Left renal cortex interstitium (tissue), 4 donors: ENCODE results near the gene C19orf81. TPM values are rescaled to one million over a fixed set of nuclear protein-coding genes. Genes with fewer than 3 reads are reported as not detected.
"Not testable (repeated sequence)": the region's sequence is repeated elsewhere in the genome, so short reads cannot be mapped to it uniquely, and the experiment has no call there.

Source experiments
- DNase-seq, 4 donors: peaks; one replicate each; pipeline ENCODE4 v3.0.0-alpha.2; 2013; ENCODE audit warnings: low read depth in 4 of 4, low spot score in 2 of 4, missing footprints in 1 of 4
- polyA plus RNA-seq, 4 donors: library from polyadenylated mRNA; unstranded; fragments of 120-200 nt; gene quantifications; one replicate each; pipeline ENCODE4 v1.2.1, GENCODE V29; 2013; ENCODE audit not compliant: insufficient read length in 4 of 4

The C19orf81 gene
- polyA plus RNA-seq: 1 to 10 TPM; 1.3 to 5.1 (median 3.4) TPM

- DNase-seq: no peak
These were observed at the start of gene C19orf81 for GRCh38 chr19:50649433-50650391. TSS of gene C19orf81 (plus strand) at chr19:50649445. CDS start at chr19:50649445, 0 bp downstream.

DNA sequence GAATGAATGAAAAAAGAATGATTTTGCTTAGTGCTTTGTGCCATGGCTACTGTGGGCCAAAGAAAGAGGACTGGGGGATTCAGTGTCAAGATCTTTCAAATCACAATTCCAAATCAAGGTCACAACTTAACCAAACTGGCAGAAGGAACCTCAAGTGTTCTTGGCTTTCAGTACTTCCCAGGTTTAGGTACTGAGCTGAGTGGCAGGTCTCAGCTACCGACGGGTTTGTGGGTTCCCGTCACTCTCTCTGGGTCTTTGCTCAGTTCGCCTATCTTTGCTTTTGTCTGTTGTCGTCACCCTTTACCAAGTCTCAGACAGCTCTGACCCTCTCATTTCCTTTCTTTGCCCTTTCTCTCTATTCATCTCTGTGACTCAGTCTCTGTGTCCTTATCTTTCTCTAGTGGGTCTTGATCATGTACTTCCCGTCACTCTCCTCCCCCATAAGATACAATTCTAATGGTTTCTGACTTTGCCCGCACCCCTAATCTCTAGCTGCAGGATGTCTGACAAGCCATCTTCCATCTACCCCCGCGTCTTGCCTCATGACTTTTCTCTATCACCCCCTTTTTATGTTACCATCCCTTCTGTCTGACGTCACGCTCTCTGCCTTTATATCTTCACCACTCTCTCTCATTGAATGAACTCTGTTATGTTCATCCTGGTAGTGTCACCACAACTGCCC, 47.7 kb upstream of the C19orf81 start:
- DNase-seq: no peak

- no peak for DNase-seq
These were observed 47.2 kb upstream of the C19orf81 start for GRCh38 chr19:50602089-50602422.

- DNase-seq: no peak
These were observed 46.7 kb upstream of the C19orf81 start for GRCh38 chr19:50602496-50602895.

DNA sequence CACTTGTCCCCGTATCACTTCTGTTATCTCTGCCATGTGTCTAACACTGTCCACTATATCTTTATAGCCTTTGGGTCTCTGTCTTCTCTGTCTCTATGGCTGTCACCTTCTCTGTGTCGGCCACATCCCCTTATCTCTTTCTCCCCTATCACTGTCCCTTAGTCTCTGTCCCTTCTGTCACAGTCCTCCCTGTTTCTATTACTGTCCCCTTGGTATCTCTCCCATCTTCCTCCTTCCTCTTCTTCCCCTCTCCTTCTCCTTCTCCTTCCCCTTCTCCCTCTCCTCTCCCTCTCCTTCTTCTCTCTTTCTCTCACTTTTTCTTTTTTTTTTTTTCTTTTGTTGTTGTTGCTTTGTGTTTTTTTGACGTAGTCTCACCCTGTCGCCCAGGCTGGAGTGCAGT, 46.3 kb upstream of the C19orf81 start:
- DNase-seq: no peak

DNA sequence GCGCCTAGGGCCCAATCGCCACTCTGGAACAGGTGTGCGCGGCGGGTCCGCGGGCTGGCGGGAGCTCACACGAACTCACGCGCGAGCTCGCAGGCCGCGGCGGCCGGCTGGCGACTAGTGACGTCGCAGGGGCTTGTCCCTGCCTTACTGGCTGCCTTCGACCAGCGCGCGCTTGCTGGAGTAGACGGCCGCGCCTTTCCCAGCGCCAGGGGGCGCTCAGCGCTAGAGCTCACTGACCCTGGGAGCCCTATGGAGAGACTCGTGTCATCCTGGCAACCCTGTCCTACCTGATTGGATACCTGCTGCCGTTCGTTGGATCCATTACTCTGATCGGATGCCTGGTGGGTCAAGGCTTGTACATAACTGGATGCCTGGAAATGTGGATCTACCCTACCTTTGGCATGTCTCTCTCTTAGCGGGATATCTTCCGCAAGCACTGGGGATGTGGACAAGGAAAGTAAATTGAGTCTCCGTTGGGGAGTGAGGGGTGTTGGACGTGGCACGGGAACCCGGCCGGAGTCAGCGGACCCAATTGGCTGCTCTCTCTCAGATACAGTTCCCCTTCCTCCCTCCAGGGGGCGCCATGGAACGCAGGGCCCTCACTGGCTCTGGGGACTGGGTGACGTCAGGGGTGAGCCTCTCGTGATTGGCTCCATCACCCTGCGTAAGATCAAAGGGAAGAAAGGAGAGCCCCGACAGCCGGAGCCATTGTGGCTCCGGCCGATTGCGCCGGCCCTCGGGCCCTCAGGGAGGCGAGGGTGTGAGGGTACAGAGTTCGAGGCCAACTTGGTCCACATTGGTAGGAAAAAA, 44.8 kb upstream of the C19orf81 start:
- not testable (repeated sequence) for DNase-seq

DNA sequence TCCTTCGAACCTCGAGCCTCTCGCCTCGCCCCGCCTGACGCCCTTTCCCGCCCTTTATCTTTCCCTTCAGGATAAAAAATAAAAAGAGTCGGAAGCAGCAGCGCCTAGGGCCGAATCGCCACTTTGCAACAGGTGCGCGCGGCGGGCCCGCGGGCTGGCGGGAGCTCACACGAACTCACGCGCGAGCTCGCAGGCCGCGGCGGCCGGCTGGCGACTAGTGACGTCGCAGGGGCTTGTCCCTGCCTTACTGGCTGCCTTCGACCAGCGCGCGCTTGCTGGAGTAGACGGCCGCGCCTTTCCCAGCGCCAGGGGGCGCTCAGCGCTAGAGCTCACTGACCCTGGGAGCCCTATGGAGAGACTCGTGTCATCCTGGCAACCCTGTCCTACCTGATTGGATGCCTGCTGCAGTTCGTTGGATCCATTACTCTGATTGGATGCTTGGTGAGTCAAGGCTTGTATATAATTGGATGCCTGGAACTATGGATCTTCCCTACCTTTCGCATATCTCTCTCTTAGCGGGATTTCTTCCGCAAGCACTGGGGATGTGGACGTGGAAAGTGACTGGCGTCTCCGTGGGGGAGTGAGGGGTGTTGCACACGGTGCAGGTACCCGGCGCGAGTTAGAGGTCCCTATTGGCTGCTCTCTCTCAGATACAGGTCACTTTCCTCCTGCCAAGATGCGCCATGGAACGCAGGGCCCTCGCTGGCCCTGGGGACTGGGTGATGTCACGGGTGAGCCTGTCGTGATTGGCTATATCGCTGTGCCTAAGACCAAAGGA, 43.0 kb upstream of the C19orf81 start:
- DNase-seq: not testable (repeated sequence)

GRCh38 chr19:50607388-50607787, 41.9 kb upstream of the C19orf81 start:
- no peak for DNase-seq

GRCh38 chr19:50607874-50608785, 41.1 kb upstream of the C19orf81 start:
- DNase-seq: peak; percentile 52 to 86 (median 74)

DNA sequence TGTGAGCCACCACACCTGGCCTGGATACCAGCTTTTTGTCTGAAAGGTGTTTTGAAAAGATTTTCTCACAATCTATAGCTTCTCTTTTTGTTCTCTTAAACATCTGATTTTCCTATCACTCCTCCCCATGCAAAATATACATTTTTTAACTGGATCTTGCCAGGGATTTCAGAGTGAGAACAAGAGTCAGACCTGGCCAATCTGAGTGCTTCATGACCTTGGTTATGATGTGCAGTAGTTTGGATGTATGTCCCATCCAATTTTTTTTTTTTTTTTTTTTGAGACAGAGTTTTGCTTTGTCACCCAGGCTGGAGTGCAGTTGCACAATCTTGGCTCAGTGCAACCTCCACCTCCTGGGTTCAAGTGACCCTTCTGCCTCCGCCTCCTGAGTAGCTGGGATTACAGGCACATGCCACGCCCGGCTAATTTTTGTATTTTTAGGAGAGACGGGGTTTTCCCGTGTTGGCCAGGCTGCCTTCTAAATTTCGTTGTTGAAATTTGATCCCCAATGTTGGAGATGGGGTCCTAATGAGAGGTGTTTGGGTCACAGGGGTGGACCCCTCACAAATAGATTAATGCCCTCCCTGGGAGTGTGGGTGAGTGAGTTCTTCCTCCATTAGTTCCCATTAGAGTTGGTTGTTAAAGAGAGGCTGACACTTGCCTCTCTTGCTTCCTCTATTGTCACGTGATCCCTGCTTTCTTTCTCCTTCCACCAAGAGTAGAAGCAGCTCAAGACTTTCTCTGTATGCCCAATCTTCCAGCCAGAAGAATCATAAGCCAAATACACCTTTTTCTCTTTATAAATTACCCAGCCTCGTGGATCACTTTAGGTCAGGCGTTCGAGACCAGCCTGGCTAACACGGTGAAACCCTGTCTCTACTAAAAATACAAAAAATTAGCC, 36.5 kb upstream of the C19orf81 start:
- not testable (repeated sequence) for DNase-seq

- DNase-seq: not testable (repeated sequence)
These were observed 30.9 kb upstream of the C19orf81 start for GRCh38 chr19:50618379-50618778.

DNA sequence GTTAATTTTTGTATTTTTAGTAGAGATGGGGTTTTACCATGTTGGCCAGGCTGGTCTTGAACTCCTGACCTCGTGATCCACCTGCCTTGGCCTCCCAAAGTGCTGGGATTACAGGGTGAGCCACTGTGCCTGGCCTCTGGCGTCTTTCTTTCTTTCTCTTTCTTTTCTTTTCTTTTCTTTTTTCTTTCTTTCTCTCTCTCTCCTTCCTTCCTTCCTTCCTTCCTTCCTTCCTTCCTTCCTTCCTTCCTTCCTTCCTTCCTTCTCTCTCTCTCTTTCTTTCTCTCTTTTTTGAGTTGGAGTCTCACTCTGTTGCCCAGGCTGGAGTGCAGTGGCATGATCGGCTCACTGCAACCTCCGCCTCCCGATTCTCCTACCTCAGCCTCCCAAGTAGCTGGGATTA, 30.1 kb upstream of the C19orf81 start:
- DNase-seq: not testable (repeated sequence)

DNA sequence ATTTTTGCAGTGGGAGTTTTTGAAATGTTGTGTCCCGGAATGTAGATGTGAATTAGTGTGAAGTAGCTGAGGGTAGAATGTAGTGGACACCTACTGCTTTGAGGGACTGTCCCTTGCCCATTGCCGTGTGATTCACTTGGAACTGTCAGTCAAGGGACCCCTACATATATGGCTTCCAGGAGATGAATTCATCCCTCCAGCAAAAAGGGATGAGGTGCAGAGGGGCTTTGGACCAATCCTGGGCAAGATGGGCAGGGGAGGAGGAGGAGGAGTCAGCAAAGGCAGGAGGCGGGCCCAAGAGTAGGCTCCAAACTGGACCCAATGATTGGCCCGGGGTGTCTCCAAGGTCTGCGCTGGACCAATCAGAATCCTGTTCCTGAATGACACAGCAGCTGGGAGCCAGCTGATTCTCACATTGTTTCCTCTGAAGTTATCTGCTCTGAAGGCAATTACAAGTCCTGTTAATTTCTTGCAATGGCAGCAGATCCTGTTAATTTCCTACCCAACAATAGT, 28.8 kb upstream of the C19orf81 start:
- not testable (repeated sequence) for DNase-seq

DNA sequence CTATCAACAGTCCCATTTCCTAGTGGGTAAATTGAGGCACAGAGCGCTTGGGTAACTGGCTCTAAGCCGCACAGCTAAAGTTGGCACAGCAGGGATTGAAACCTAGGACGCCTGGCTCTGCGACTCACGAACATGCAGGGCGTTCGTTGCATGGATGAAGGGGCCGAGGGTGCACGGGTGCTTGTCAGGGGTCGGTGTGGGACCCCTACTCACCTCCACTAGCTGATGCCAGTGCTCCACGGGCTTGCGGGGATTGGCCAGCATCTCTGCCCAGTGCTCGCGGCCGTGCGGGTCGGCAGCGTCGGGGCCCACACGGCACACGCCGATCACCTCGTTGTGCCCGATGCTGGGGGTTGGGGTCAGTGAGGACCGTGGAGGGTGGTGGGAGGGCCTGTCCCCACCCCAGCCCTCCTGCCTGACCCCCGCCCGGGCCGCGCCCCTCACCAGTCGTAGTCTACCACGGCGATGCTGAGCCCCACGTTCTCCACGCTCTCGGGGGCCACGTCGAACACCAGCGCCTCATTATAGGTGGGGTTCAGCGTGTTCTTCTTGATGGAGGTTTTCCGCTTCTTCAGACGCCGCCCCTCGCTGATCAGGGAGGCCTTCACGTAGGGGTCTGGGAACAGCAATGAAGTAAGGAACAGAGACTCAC, 24.2 kb upstream of the C19orf81 start:
- no peak for DNase-seq

- DNase-seq: no peak
These were observed 23.2 kb upstream of the C19orf81 start for GRCh38 chr19:50626011-50626410.

DNA sequence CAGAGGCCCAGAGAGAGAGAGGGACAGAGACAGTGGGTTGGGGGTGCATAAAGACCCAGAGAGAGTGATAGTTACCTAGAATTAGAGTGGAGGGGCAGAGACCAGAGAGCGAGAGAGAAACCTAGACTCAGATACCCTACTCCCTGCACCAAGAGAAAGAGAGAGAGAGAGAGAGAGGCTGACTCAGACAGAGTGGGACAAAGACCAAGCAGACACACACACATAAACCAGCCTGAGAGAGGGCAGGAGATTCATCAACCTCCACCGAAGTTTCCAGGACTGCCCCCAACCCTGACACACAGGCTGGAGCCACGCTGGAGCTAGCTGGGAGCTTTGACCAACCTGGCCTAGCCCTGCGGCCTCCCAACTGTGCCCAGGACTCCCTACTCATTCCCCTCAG, 22.4 kb upstream of the C19orf81 start:
- DNase-seq: no peak

DNA sequence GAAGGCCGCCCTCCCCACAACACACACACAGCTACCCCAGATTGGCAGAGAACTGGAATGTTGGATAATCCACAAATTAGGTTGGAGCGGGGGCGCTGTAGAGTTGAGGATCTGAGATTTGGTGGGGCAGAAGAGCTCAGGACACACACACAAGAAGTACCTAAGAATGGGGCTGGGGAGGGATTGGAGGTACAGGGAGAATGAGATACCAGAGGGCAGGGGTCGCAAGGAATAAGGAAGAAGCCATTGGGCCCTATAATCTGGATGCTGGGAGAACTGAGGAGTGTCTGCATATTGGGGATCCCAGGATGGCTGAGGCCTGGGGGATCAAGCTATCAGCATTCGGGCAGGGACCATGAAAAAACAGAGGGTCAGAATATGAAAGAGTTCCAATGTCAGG, 21.1 kb upstream of the C19orf81 start:
- no peak for DNase-seq
